HL-60 (cell line): ENCODE results near the gene RTN4RL1.

Experiments
- CTCF ChIP-seq: IDR thresholded peaks from one replicate; pipeline ENCODE4 v1.5.1; 2011; ENCODE audit warnings: low read length, control low read depth, inconsistent platforms; ENCODE audit not compliant: insufficient read depth
- POLR2AphosphoS5 ChIP-seq: IDR thresholded peaks from 2 replicates; pipeline ENCODE4 v1.6.1; 2012; ENCODE audit warnings: low read depth
- SPI1 ChIP-seq: IDR thresholded peaks from 2 replicates; pipeline ENCODE4 v1.6.1; 2012; ENCODE audit warnings: low read depth, mild to moderate bottlenecking, borderline replicate concordance

DNA sequence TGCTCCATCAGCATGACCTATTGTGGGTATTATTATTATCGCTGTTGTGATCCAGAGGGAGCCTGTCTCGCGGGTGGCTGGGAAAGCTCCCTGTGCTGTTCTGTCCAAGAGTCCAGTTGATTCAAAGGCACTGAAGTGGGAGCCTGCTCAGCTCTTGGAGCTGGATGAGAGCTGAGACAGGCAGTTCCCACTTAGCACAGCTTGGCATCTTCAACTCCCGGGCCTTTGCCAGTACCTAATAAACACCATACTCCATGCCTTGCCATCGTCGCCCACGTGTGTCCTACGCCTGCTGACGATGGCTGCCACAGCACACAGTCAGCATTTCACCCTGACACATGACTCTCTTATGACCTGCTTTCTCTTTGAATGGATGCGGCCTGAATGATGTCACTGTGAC is 32.6 kb downstream of the RTN4RL1 start:
- TF ChIP-seq CTCF: no peak
- no peak for TF ChIP-seq SPI1
- no peak for TF ChIP-seq POLR2AphosphoS5
